Ascending aorta (tissue), 2 donors: ENCODE data around the gene TMEM132D. TPM values are rescaled to one million over a fixed set of nuclear protein-coding genes. Genes with fewer than 3 reads are reported as not detected.

ENCODE experiments used
- DNase-seq, 2 donors: peaks; one replicate each; pipeline ENCODE4 v3.0.0-alpha.2; 2019; ENCODE audit warnings: low spot score in 2 of 2
- H3K27ac ChIP-seq, 2 donors: fragments of 200-600 bp; sonication (generic); one replicate each; pipeline ENCODE4 v1.5.1; 2016 to 2017; ENCODE audit warnings: mild to moderate bottlenecking in 1 of 2
- H3K27me3 ChIP-seq: fragments of 200-600 bp; sonication (generic); one replicate; pipeline ENCODE4 v1.5.1; 2017
- H3K36me3 ChIP-seq, 2 donors: fragments of 200-600 bp; sonication (generic); one replicate each; pipeline ENCODE4 v1.5.1; 2016
- H3K4me1 ChIP-seq, 2 donors: fragments of 200-600 bp; sonication (generic); one replicate each; pipeline ENCODE4 v1.5.1; 2016 to 2017; ENCODE audit warnings: mild to moderate bottlenecking in 1 of 2
- H3K4me3 ChIP-seq, 2 donors: fragments of 200-600 bp; sonication (generic); one replicate each; pipeline ENCODE4 v1.5.1; 2016 to 2017; ENCODE audit warnings: mild to moderate bottlenecking in 1 of 2
- H3K9me3 ChIP-seq, 2 donors: fragments of 200-600 bp; sonication (generic); one replicate each; pipeline ENCODE4 v1.5.1; 2016
- CTCF ChIP-seq, 3 experiments: fragments of 200-600 bp in 2 of 3; fragments of 450-650 bp in 1 of 3; sonication (generic) in 2 of 3; IDR thresholded peaks; one replicate each; pipeline ENCODE4 v1.5.1; 2016 to 2019; ENCODE audit warnings: antibody characterized with exemption in 3 of 3, mild to moderate bottlenecking in 1 of 3, moderate library complexity in 1 of 3
- intact Hi-C: fragments of 100-400 bp; cut with DNase I; formaldehyde crosslinking; loops from one replicate; pipeline ENCODE4 v1.15.1; 2023
- total RNA-seq: library from RNA; depleted of rRNA; stranded (reverse); fragments of >200 nt; gene quantifications from one replicate; pipeline ENCODE4 v1.1.0, GENCODE V29; 2016

TMEM132D gene
- not detected for total RNA-seq

DNA sequence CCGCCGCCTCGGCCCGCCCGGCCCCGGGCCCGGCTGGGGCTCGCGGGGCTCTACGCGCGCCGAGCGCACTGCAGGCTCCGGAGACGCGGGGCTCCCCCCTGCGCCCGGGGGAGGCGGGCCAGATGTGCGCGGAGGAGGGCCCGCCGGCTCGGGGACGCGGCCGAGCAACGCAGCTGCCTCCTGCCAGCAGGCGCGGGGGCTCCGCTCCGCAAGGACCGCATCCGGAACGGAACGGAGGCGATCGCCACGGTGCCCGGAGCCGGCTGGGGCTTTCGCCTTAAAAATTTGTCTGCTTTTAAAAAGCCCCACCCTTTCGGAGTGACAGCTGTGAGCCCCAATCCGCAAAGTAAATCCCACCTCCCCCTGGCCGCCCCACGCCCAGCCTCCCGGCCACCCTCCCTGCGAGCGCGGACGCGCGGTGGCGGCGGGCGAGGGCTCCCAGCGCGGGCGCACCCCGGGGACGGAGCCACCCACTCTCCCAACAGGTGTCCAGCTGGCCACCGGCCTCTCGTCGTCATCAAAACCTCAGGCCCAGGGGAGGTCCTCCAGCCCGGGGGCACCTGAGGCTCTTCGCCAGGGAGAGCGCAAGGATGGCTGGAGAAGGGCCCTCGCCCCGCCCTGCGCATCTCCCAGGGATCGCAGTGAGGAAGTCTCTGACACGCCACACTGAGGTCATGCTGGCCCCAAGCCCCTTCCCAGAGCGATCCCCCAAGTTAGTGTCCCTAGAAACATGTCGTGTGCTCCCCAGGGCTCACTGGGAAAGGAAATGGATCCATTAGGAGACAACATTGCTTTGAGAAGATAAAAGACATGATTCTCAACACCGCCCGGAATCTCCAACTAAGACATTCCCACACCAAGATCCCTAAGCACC is at the start of gene TMEM132D:
TSS of gene TMEM132D (minus strand) at position 70 of the 874 bp plus-strand sequence.
- DNase-seq: no peak
- no peak for TF ChIP-seq CTCF (IDR thresholded peaks at IDR 0.05)
- intact Hi-C loops: no loop called here
- H3K27me3 ChIP-seq: no peaks in the 10 kb centered on the region
- no peak within 1 kb of the TSS for H3K27ac ChIP-seq
- no peak within 1 kb of the TSS for H3K4me3 ChIP-seq
- no peaks in the 10 kb centered on the region for H3K36me3 ChIP-seq
- no peaks in the 10 kb centered on the region for H3K4me1 ChIP-seq
- H3K9me3 ChIP-seq: no peaks in the 10 kb centered on the region

- Histone ChIP-seq H3K9me3 (no peaks in the 10 kb centered on the region), H3K4me3 (no peak overlapping the region), H3K4me1 (no peaks in the 10 kb centered on the region), H3K36me3 (no peaks in the 10 kb centered on the region), H3K27ac (no peak overlapping the region), H3K27me3 (no peaks in the 10 kb centered on the region)
- intact Hi-C loops: loop anchor here (5.0 kb wide), 1 partner anchor 1357 kb away; no protein-coding TSS in a partner anchor
- TF ChIP-seq CTCF (IDR thresholded peaks at IDR 0.05): no peak
- DNase-seq: no peak
Observed at GRCh38 chr12:129949651-129950050, 45.8 kb upstream of the TMEM132D start.

GRCh38 chr12:129941618-129942017 is 37.8 kb upstream of the TMEM132D start:
- no peak overlapping the region for H3K4me3 ChIP-seq
- no peaks in the 10 kb centered on the region for H3K4me1 ChIP-seq
- H3K27me3 ChIP-seq: no peaks in the 10 kb centered on the region
- intact Hi-C loops: no loop called here
- DNase-seq: no peak
- no peak overlapping the region for H3K27ac ChIP-seq
- H3K9me3 ChIP-seq: no peaks in the 10 kb centered on the region
- H3K36me3 ChIP-seq: no peaks in the 10 kb centered on the region
- no peak for TF ChIP-seq CTCF (IDR thresholded peaks at IDR 0.05)

GRCh38 chr12:129938089-129938488 is 34.3 kb upstream of the TMEM132D start:
- Histone ChIP-seq H3K27ac (no peak overlapping the region), H3K27me3 (no peaks in the 10 kb centered on the region), H3K36me3 (no peaks in the 10 kb centered on the region), H3K4me1 (no peaks in the 10 kb centered on the region), H3K9me3 (no peaks in the 10 kb centered on the region), H3K4me3 (no peak overlapping the region)
- intact Hi-C loops: no loop called here
- DNase-seq: no peak
- no peak for TF ChIP-seq CTCF (IDR thresholded peaks at IDR 0.05)

- no peaks in the 10 kb centered on the region for H3K36me3 ChIP-seq
- H3K4me3 ChIP-seq: no peak overlapping the region
- no peak for TF ChIP-seq CTCF (IDR thresholded peaks at IDR 0.05)
- H3K4me1 ChIP-seq: no peaks in the 10 kb centered on the region
- H3K27ac ChIP-seq: no peak overlapping the region
- H3K27me3 ChIP-seq: no peaks in the 10 kb centered on the region
- intact Hi-C loops: no loop called here
- DNase-seq: no peak
- no peaks in the 10 kb centered on the region for H3K9me3 ChIP-seq
Observed at GRCh38 chr12:129937426-129937825, 33.6 kb upstream of the TMEM132D start.
